ENCODE measurements around the gene ACOT7. TPM values are rescaled to one million over a fixed set of nuclear protein-coding genes. Genes with fewer than 3 reads are reported as not detected.

ACOT7 gene
- total RNA-seq, 1 experiment from 2014 or later = 120 TPM

DNA sequence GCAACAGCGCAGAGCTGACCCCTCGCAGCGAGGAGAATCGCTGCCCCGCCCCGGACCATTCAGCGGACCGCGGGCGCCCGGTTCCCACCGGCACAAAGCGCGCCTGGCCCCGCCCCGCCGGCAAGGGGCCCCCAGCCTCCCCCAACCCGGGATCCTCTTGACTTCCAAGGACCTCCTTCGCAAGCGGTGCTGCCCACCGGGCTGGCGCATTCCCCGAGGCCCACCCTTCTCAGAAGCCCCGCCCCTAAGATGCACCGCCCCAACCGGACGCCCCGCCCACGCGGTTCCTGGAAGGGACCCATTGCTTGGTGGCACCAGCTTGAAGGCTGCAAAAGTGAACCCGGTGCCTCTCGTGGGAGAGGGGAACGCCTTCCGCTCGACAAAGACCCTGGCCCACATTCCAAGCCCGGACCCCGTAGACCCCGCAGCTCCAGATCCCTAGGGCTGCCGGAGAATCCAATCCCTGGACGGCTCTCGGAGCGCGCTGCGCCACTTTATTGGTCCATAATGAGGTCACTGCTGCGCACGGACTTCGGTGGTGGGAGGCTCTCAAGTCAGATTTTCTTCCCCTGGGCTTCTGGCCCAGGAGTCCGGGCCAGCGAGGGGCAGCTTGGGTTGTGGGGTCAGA is 147.6 kb downstream of the ACOT7 start:
- peaks cover 10% of the 10 kb centered on the region for H3K4me1 ChIP-seq (ENCODE audit: control insufficient read depth, insufficient read depth, low read length)
- peak overlapping the region; percentile 48 to 64 for H3K4me3 ChIP-seq (ENCODE audit: low read depth in 2 of 2, low read length in 2 of 2)
- no peaks in the 10 kb centered on the region for H3K9me3 ChIP-seq (ENCODE audit: control insufficient read depth, insufficient read depth, low read depth, low read length)
- no peaks in the 10 kb centered on the region; the same call in 1 of the 2 replicates for H3K27me3 ChIP-seq (ENCODE audit: control insufficient read depth, insufficient read depth, low read length)
- ChIA-PET POLR2A (interaction anchor here (0.6 kb wide), 2 partner anchors 41 to 687 kb away, joined by 3 read pairs; no protein-coding TSS in a partner anchor), CTCF (interaction anchor here (0.6 to 3.3 kb wide), 10 partner anchors 11 to 370 kb away, joined by 3 to 29 read pairs (median 4); no protein-coding TSS in a partner anchor)
- H3K27ac ChIP-seq (ENCODE audit: low read length) = no peak overlapping the region
- peak in 1 of 2 experiments; percentile 69; a peak in 1 of 4 replicates for TF ChIP-seq REST (IDR thresholded peaks at IDR 0.05; ENCODE audit: insufficient read depth in 1 of 2, low read depth in 2 of 2, low read length in 1 of 2)
- TF ChIP-seq, protein P1, sequence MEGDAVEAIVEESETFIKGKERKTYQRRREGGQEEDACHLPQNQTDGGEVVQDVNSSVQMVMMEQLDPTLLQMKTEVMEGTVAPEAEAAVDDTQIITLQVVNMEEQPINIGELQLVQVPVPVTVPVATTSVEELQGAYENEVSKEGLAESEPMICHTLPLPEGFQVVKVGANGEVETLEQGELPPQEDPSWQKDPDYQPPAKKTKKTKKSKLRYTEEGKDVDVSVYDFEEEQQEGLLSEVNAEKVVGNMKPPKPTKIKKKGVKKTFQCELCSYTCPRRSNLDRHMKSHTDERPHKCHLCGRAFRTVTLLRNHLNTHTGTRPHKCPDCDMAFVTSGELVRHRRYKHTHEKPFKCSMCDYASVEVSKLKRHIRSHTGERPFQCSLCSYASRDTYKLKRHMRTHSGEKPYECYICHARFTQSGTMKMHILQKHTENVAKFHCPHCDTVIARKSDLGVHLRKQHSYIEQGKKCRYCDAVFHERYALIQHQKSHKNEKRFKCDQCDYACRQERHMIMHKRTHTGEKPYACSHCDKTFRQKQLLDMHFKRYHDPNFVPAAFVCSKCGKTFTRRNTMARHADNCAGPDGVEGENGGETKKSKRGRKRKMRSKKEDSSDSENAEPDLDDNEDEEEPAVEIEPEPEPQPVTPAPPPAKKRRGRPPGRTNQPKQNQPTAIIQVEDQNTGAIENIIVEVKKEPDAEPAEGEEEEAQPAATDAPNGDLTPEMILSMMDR (IDR thresholded peaks at IDR 0.05) = no peak
- no peak for DNase-seq (ENCODE audit: low read depth, low spot score)
- in situ Hi-C loops (cut with HindIII; ENCODE audit: low pct_unique_long_range_greater_than_20kb, low sequenced_read_pairs) (no loop called here), intact Hi-C loops (cut with micrococcal nuclease; ENCODE audit: unreplicated experiment) (loop anchor here (2.0 to 5.0 kb wide), 3 partner anchors 166 to 231 kb away; no protein-coding TSS in a partner anchor)
- no TSS peak for BruUV-seq (replicated peaks)
- no peaks in the 10 kb centered on the region for H3K36me3 ChIP-seq (ENCODE audit: control insufficient read depth, insufficient read depth, low read length)
- ATAC-seq = peak; percentile 49

DNA sequence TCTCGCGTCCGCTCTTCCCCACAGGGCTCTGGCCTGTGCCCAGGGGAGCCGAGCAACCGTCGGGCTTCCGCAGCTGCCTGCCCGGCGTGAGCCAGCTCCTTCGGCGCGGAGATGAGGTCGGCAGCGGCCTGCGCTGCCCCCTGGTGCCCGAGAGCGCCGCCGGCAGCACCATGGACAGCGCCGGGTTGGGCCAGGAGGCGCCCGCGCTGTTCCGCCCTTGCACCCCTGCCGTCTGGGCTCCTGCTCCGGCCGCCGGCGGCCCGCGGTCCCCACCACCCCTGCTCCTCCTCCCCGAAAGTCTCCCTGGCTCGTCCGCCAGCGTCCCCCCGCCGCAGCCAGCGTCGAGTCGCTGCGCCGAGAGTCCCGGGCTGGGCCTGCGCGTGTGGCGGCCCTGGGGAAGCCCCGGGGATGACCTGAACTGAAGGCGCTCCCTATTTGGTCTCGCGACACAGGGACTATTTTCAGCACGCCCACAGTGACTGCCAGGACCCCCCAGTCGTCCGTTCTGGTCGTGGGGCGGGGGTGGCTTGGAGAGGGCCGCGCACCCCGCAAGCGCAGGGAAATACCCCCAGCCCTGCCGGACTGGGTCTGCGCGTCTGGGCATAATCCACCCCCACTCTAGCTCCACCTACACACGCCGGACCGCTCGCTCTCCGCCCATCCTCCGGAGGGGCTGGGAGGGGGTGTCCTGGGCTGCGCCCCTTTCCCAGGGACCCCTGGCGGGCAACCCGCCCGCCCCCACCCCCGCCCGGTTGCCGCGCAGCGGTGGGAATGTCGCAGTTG is 148.3 kb downstream of the ACOT7 start:
- TF ChIP-seq REST (IDR thresholded peaks at IDR 0.05; ENCODE audit: insufficient read depth in 1 of 2, low read depth in 2 of 2, low read length in 1 of 2) (peak; percentile 99), SIN3A (IDR thresholded peaks at IDR 0.05; ENCODE audit: borderline replicate concordance, insufficient read depth, low read depth, low read length) (peak; percentile 100), POLR2AphosphoS5 (IDR thresholded peaks at IDR 0.05; ENCODE audit: low read depth, low read length) (no peak), TCF7L2 (IDR thresholded peaks at IDR 0.05; ENCODE audit: low read depth, low read length) (peak; percentile 33; the same call in 1 of the 2 replicates)
- TF ChIP-seq, protein P1 (IDR thresholded peaks at IDR 0.05) = peak; percentile 91
- DNase-seq (ENCODE audit: low read depth, low spot score) = peak; percentile 36

More for the DNA sequence above, 148.3 kb downstream of the ACOT7 start:
- peak; percentile 72 for ATAC-seq
- no TSS peak for BruUV-seq (replicated peaks)
- Histone ChIP-seq H3K4me3 (ENCODE audit: low read depth in 2 of 2, low read length in 2 of 2) (peak overlapping the region; percentile 48 to 64), H3K27me3 (ENCODE audit: control insufficient read depth, insufficient read depth, low read length) (no peaks in the 10 kb centered on the region; the same call in 1 of the 2 replicates), H3K27ac (ENCODE audit: low read length) (no peak overlapping the region), H3K4me1 (ENCODE audit: control insufficient read depth, insufficient read depth, low read length) (peaks cover 10% of the 10 kb centered on the region), H3K36me3 (ENCODE audit: control insufficient read depth, insufficient read depth, low read length) (no peaks in the 10 kb centered on the region), H3K9me3 (ENCODE audit: control insufficient read depth, insufficient read depth, low read depth, low read length) (no peaks in the 10 kb centered on the region)
- intact Hi-C loops (cut with micrococcal nuclease; ENCODE audit: unreplicated experiment) = loop anchor here (2.0 to 5.0 kb wide), 3 partner anchors 167 to 232 kb away; no protein-coding TSS in a partner anchor
- in situ Hi-C loops (cut with HindIII; ENCODE audit: low pct_unique_long_range_greater_than_20kb, low sequenced_read_pairs) = no loop called here
- ChIA-PET POLR2A (no interaction called here), CTCF (interaction anchor here (0.6 to 3.3 kb wide), 15 partner anchors 9 to 802 kb away, joined by 3 to 29 read pairs (median 4); partner anchors contain the start of gene KCNAB2)

All from Panc1 (cell line).